Measurements from ENCODE around the gene STXBP1. TPM values are rescaled to one million over a fixed set of nuclear protein-coding genes. Genes with fewer than 3 reads are reported as not detected.

Gene STXBP1
- total RNA-seq, 1 donor from 2014 or later = 12.0 TPM

- H3F3A ChIP-seq (ENCODE audit: low read depth) = no peaks in the 10 kb centered on the region
- H3K9ac ChIP-seq = no peak overlapping the region
- no peak for DNase-seq (ENCODE audit: low spot score)
- H3K9me3 Mint-ChIP-seq = no peaks in the 10 kb centered on the region
- peaks cover 17% of the 10 kb centered on the region for H3K4me1 Mint-ChIP-seq
- H3K27me3 ChIP-seq = no peaks in the 10 kb centered on the region
- peaks cover 5% of the 10 kb centered on the region for H3K36me3 Mint-ChIP-seq
- H2AFZ ChIP-seq (replicated peaks) = no peak overlapping the region
- H3K36me3 ChIP-seq = no peaks in the 10 kb centered on the region
- H4K20me1 ChIP-seq (ENCODE audit: low read depth) = peaks cover 43% of the 10 kb centered on the region
- TF ChIP-seq EZH2phosphoT487 (IDR thresholded peaks at IDR 0.05) (no peak), EZH2 (IDR thresholded peaks at IDR 0.05) (no peak)
- TF ChIP-seq, protein P1, sequence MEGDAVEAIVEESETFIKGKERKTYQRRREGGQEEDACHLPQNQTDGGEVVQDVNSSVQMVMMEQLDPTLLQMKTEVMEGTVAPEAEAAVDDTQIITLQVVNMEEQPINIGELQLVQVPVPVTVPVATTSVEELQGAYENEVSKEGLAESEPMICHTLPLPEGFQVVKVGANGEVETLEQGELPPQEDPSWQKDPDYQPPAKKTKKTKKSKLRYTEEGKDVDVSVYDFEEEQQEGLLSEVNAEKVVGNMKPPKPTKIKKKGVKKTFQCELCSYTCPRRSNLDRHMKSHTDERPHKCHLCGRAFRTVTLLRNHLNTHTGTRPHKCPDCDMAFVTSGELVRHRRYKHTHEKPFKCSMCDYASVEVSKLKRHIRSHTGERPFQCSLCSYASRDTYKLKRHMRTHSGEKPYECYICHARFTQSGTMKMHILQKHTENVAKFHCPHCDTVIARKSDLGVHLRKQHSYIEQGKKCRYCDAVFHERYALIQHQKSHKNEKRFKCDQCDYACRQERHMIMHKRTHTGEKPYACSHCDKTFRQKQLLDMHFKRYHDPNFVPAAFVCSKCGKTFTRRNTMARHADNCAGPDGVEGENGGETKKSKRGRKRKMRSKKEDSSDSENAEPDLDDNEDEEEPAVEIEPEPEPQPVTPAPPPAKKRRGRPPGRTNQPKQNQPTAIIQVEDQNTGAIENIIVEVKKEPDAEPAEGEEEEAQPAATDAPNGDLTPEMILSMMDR (IDR thresholded peaks at IDR 0.05) = no peak
- H3K4me3 ChIP-seq = no peak overlapping the region
- no peaks in the 10 kb centered on the region for H3K9me3 ChIP-seq (ENCODE audit: low read depth)
- no peak overlapping the region for H3K4me3 Mint-ChIP-seq
- H3K27ac ChIP-seq = no peak overlapping the region
- peaks cover 7% of the 10 kb centered on the region for H3K79me2 ChIP-seq (ENCODE audit: low read depth)
- H3K27me3 Mint-ChIP-seq (ENCODE audit: insufficient read depth, low read depth) = no peaks in the 10 kb centered on the region
- H3K4me2 ChIP-seq = no peak overlapping the region
- peaks cover 12% of the 10 kb centered on the region for H3K4me1 ChIP-seq
- H3K27ac Mint-ChIP-seq = no peak overlapping the region
These were observed 21.9 kb downstream of the STXBP1 start for GRCh38 chr9:127634021-127634420.

- no peak overlapping the region for H3K27ac ChIP-seq
- Mint-ChIP-seq H3K27ac (no peak overlapping the region), H3K36me3 (peaks cover 5% of the 10 kb centered on the region), H3K9me3 (no peaks in the 10 kb centered on the region), H3K4me3 (no peak overlapping the region), H3K27me3 (ENCODE audit: insufficient read depth, low read depth) (no peaks in the 10 kb centered on the region), H3K4me1 (peaks cover 11% of the 10 kb centered on the region)
- H3K9ac ChIP-seq = no peak overlapping the region
- no peak overlapping the region for H3K4me2 ChIP-seq
- H3K4me3 ChIP-seq = no peak overlapping the region
- no peak for DNase-seq (ENCODE audit: low spot score)
- no peaks in the 10 kb centered on the region for H3K9me3 ChIP-seq (ENCODE audit: low read depth)
- peaks cover 11% of the 10 kb centered on the region for H3K79me2 ChIP-seq (ENCODE audit: low read depth)
- H3K27me3 ChIP-seq = no peaks in the 10 kb centered on the region
- no peak overlapping the region for H2AFZ ChIP-seq (replicated peaks)
- H4K20me1 ChIP-seq (ENCODE audit: low read depth) = peaks cover 40% of the 10 kb centered on the region
- TF ChIP-seq, protein P1 (IDR thresholded peaks at IDR 0.05) = no peak
- TF ChIP-seq EZH2 (IDR thresholded peaks at IDR 0.05) (no peak), EZH2phosphoT487 (IDR thresholded peaks at IDR 0.05) (no peak)
- no peaks in the 10 kb centered on the region for H3F3A ChIP-seq (ENCODE audit: low read depth)
- H3K4me1 ChIP-seq = peaks cover 6% of the 10 kb centered on the region
- no peaks in the 10 kb centered on the region for H3K36me3 ChIP-seq
These were observed 22.6 kb downstream of the STXBP1 start for GRCh38 chr9:127634698-127635097.

GRCh38 chr9:127635201-127635735 is 23.2 kb downstream of the STXBP1 start:
- no peak overlapping the region for H3K9ac ChIP-seq
- no peaks in the 10 kb centered on the region for H3K27me3 ChIP-seq
- Mint-ChIP-seq H3K4me1 (peaks cover 11% of the 10 kb centered on the region), H3K27ac (no peak overlapping the region), H3K27me3 (ENCODE audit: insufficient read depth, low read depth) (no peaks in the 10 kb centered on the region), H3K36me3 (peaks cover 5% of the 10 kb centered on the region), H3K4me3 (no peak overlapping the region), H3K9me3 (no peaks in the 10 kb centered on the region)
- H3K4me3 ChIP-seq = no peak overlapping the region
- no peaks in the 10 kb centered on the region for H3F3A ChIP-seq (ENCODE audit: low read depth)
- no peak for DNase-seq (ENCODE audit: low spot score)
- TF ChIP-seq, protein P1 (IDR thresholded peaks at IDR 0.05) = no peak
- no peak for TF ChIP-seq EZH2 (IDR thresholded peaks at IDR 0.05)
- no peak for TF ChIP-seq EZH2phosphoT487 (IDR thresholded peaks at IDR 0.05)
- H3K9me3 ChIP-seq (ENCODE audit: low read depth) = no peaks in the 10 kb centered on the region
- H3K4me2 ChIP-seq = no peak overlapping the region
- H2AFZ ChIP-seq (replicated peaks) = no peak overlapping the region
- no peak overlapping the region for H3K27ac ChIP-seq
- H3K36me3 ChIP-seq = no peaks in the 10 kb centered on the region
- H3K4me1 ChIP-seq = peaks cover 6% of the 10 kb centered on the region
- peaks cover 11% of the 10 kb centered on the region for H3K79me2 ChIP-seq (ENCODE audit: low read depth)
- peaks cover 39% of the 10 kb centered on the region for H4K20me1 ChIP-seq (ENCODE audit: low read depth)

All from neural progenitor cell (in vitro differentiated cells).